Measurements from ENCODE around the gene HIP1R. TPM values are rescaled to one million over a fixed set of nuclear protein-coding genes. Genes with fewer than 3 reads are reported as not detected.

HIP1R gene
- total RNA-seq, 4 donors from 2014 or later: 50.2 to 92.7 (median 56.2) TPM

GRCh38 chr12:122895320-122895703, 60.1 kb downstream of the HIP1R start:
- 19 to 23% methylated on average over 9 of the region's 9 CpGs for WGBS, 2 donors

GRCh38 chr12:122895704-122896636, 60.7 kb downstream of the HIP1R start, which contains the start of gene VPS37B:
Gene VPS37B, minus strand, starts transcription at chr12:122896124. Its CDS starts 62 bp downstream, at chr12:122896062.
- peak; percentile 69 to 73 for DNase-seq
- no peaks in the 10 kb centered on the region for H3K9me3 ChIP-seq
- H3K4me1 ChIP-seq: peaks cover 32 to 37% of the 10 kb centered on the region in 2 donors
- peak within 1 kb of the TSS; percentile 95 to 100 (median 96) for H3K27ac ChIP-seq
- no peaks in the 10 kb centered on the region for H3K27me3 ChIP-seq
- H3K36me3 ChIP-seq: no peaks in the 10 kb centered on the region
- 12 to 18% methylated on average over 27 to 49 of the region's 81 CpGs for WGBS, 2 donors
- TF ChIP-seq POLR2A (IDR thresholded peaks at IDR 0.05) (peak; percentile 91 to 99), CTCF (IDR thresholded peaks at IDR 0.05) (peak in 1 of 6 experiments; percentile 50)
- H3K4me3 ChIP-seq (replicated peaks in 1 of 3): peak within 1 kb of the TSS; percentile 8 to 94 (median 89)
- intact Hi-C loops (cut with DNase I): no loop called here

More at GRCh38 chr12:122895320-122895703, 60.1 kb downstream of the HIP1R start:
- Histone ChIP-seq H3K27me3 (no peaks in the 10 kb centered on the region), H3K4me1 (peaks cover 39 to 43% of the 10 kb centered on the region in 2 donors), H3K36me3 (no peaks in the 10 kb centered on the region), H3K27ac (peak overlapping the region; percentile 95 to 100 (median 96)), H3K4me3 (replicated peaks in 1 of 3) (peak overlapping the region; percentile 8 to 94 (median 89)), H3K9me3 (no peaks in the 10 kb centered on the region)
- intact Hi-C loops (cut with DNase I): no loop called here
- no peak for DNase-seq
- TF ChIP-seq POLR2A (IDR thresholded peaks at IDR 0.05) (no peak), CTCF (IDR thresholded peaks at IDR 0.05) (no peak)

GRCh38 chr12:122896662-122897061, 61.4 kb downstream of the HIP1R start:
- Histone ChIP-seq H3K9me3 (no peaks in the 10 kb centered on the region), H3K27ac (peak overlapping the region in 2 of 3 donors; percentile 95 to 100), H3K27me3 (no peaks in the 10 kb centered on the region), H3K36me3 (no peaks in the 10 kb centered on the region), H3K4me3 (replicated peaks in 1 of 3) (no peak overlapping the region), H3K4me1 (peaks cover 25 to 30% of the 10 kb centered on the region in 2 donors)
- intact Hi-C loops (cut with DNase I): no loop called here
- WGBS, 2 donors: 90 to 91% methylated on average over 7 of the region's 7 CpGs
- TF ChIP-seq CTCF (IDR thresholded peaks at IDR 0.05): no peak
- no peak for TF ChIP-seq POLR2A (IDR thresholded peaks at IDR 0.05)
- no peak for DNase-seq

- H3K4me1 ChIP-seq: peaks cover under 1 to 3% of the 10 kb centered on the region in 2 donors
- TF ChIP-seq POLR2A (IDR thresholded peaks at IDR 0.05) (no peak), CTCF (IDR thresholded peaks at IDR 0.05) (no peak)
- intact Hi-C loops (cut with DNase I): no loop called here
- no peaks in the 10 kb centered on the region for H3K9me3 ChIP-seq
- no peak overlapping the region for H3K4me3 ChIP-seq (replicated peaks in 1 of 3)
- DNase-seq: no peak
- WGBS, 2 donors: 93 to 97% methylated on average over 6 of the region's 6 CpGs
- no peaks in the 10 kb centered on the region for H3K27me3 ChIP-seq
- no peaks in the 10 kb centered on the region for H3K36me3 ChIP-seq
- no peak overlapping the region for H3K27ac ChIP-seq
Measured at GRCh38 chr12:122899887-122900286, 64.6 kb downstream of the HIP1R start.

Data from thyroid gland (tissue), 4 donors.